ENCODE measurements around the gene PNPLA8.
A peak's percentile ranks its signal among the peaks of the same experiment; 100 is the strongest.
"Not testable (repeated sequence)": the region's sequence is repeated elsewhere in the genome, so short reads cannot be mapped to it uniquely, and the experiment has no call there.

Gene PNPLA8

GRCh38 chr7:108568801-108569380, 43.0 kb upstream of the PNPLA8 start:
- peak overlapping the region; percentile 90 for H3K4me3 ChIP-seq (ENCODE audit: control insufficient read depth, low read depth, low read length)
- TF ChIP-seq, protein P1, sequence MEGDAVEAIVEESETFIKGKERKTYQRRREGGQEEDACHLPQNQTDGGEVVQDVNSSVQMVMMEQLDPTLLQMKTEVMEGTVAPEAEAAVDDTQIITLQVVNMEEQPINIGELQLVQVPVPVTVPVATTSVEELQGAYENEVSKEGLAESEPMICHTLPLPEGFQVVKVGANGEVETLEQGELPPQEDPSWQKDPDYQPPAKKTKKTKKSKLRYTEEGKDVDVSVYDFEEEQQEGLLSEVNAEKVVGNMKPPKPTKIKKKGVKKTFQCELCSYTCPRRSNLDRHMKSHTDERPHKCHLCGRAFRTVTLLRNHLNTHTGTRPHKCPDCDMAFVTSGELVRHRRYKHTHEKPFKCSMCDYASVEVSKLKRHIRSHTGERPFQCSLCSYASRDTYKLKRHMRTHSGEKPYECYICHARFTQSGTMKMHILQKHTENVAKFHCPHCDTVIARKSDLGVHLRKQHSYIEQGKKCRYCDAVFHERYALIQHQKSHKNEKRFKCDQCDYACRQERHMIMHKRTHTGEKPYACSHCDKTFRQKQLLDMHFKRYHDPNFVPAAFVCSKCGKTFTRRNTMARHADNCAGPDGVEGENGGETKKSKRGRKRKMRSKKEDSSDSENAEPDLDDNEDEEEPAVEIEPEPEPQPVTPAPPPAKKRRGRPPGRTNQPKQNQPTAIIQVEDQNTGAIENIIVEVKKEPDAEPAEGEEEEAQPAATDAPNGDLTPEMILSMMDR (IDR thresholded peaks at IDR 0.05; ENCODE audit: control insufficient read depth, insufficient read depth, low read depth, low read length, missing control alignments), result no peak
- DNase-seq (ENCODE audit: low read depth), result no peak

- H3K4me3 ChIP-seq (ENCODE audit: control insufficient read depth, low read depth, low read length), result no peak overlapping the region
- no peak for DNase-seq (ENCODE audit: low read depth)
- TF ChIP-seq, protein P1 (IDR thresholded peaks at IDR 0.05; ENCODE audit: control insufficient read depth, insufficient read depth, low read depth, low read length, missing control alignments), result no peak
Measured at GRCh38 chr7:108565987-108566386, 40.1 kb upstream of the PNPLA8 start.

- no peak for DNase-seq (ENCODE audit: low read depth)
- H3K4me3 ChIP-seq (ENCODE audit: control insufficient read depth, low read depth, low read length), result no peak overlapping the region
- TF ChIP-seq, protein P1 (IDR thresholded peaks at IDR 0.05; ENCODE audit: control insufficient read depth, insufficient read depth, low read depth, low read length, missing control alignments), result no peak
Measured at GRCh38 chr7:108561047-108561619, 35.2 kb upstream of the PNPLA8 start.

- TF ChIP-seq, protein P1 (IDR thresholded peaks at IDR 0.05; ENCODE audit: control insufficient read depth, insufficient read depth, low read depth, low read length, missing control alignments), result no peak
- H3K4me3 ChIP-seq (ENCODE audit: control insufficient read depth, low read depth, low read length), result no peak overlapping the region
- no peak for DNase-seq (ENCODE audit: low read depth)
Measured at GRCh38 chr7:108559253-108559652, 33.3 kb upstream of the PNPLA8 start.

GRCh38 chr7:108557617-108558016, 31.7 kb upstream of the PNPLA8 start:
- H3K4me3 ChIP-seq (ENCODE audit: control insufficient read depth, low read depth, low read length), result no peak overlapping the region
- no peak for DNase-seq (ENCODE audit: low read depth)
- TF ChIP-seq, protein P1 (IDR thresholded peaks at IDR 0.05; ENCODE audit: control insufficient read depth, insufficient read depth, low read depth, low read length, missing control alignments), result no peak

- DNase-seq (ENCODE audit: low read depth), result no peak
- TF ChIP-seq, protein P1 (IDR thresholded peaks at IDR 0.05; ENCODE audit: control insufficient read depth, insufficient read depth, low read depth, low read length, missing control alignments), result no peak
- no peak overlapping the region for H3K4me3 ChIP-seq (ENCODE audit: control insufficient read depth, low read depth, low read length)
Measured at GRCh38 chr7:108557191-108557590, 31.3 kb upstream of the PNPLA8 start.

- DNase-seq (ENCODE audit: low read depth); H3K4me3 ChIP-seq (ENCODE audit: control insufficient read depth, low read depth, low read length): not testable (repeated sequence)
Measured at GRCh38 chr7:108556665-108557064, 30.7 kb upstream of the PNPLA8 start.

DNA sequence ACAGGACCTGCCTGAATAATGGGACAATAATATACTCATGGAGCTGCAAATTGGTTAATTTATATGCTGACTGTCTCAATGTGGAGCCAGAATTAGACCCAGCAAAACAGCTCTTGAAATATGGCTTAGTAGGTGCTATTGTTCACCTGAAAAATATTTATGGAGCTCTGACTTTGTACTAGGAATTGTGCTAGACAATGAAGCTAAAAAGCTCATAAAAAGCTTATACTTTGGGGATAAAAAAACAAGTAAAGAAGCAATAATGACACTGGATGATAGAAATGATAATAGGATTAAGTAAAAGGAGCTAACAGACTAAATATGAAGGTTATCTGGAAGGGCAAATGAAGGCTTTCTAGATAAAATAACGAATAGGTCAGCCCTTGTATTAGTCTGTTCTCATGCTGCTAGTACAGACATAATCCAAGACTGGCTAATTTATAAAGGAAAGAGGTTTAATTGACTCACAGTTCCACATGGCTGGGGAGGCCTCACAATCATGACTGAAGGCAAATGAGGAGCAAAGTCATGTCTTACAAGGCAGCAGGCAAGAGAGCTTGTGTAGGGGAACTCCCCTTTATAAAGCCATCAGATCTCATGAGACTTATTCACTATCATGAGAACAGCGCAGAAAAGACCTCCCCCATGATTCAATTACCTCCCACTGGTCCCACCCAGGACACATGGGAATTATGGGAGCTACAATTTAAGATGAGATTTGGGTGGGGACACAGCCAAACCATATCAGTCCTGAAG, 22.4 kb upstream of the PNPLA8 start:
- not testable (repeated sequence) for H3K4me3 ChIP-seq (ENCODE audit: control insufficient read depth, low read depth, low read length); DNase-seq (ENCODE audit: low read depth)

Data from AG09309 (cell line).